AG08395 (cell line): ENCODE results near the gene EBF4.

ENCODE experiments used
- DNase-seq: peaks from one replicate; pipeline ENCODE4 v3.0.0; 2012; ENCODE audit warnings: mixed read lengths, low spot score

Gene EBF4

GRCh38 chr20:2692036-2692885 is at the start of gene EBF4:
Gene EBF4 (plus strand): TSS chr20:2692780. CDS start chr20:2693646, 866 bp downstream.
- DNase-seq, result peak; percentile 46

- no peak for DNase-seq
Observed at GRCh38 chr20:2643708-2644107, 48.9 kb upstream of the EBF4 start.

GRCh38 chr20:2651772-2652723 is 40.5 kb upstream of the EBF4 start, which contains the start of gene NOP56:
Gene NOP56 (plus strand): TSS chr20:2652632. CDS start chr20:2652661, 29 bp downstream.
- DNase-seq, result peak; percentile 97

GRCh38 chr20:2652724-2653555 is 39.6 kb upstream of the EBF4 start:
- peak; percentile 31 for DNase-seq

- no peak for DNase-seq
Observed at GRCh38 chr20:2653556-2654383, 38.8 kb upstream of the EBF4 start.

GRCh38 chr20:2654384-2654822 is 38.2 kb upstream of the EBF4 start:
- no peak for DNase-seq

GRCh38 chr20:2654831-2655230 is 37.7 kb upstream of the EBF4 start:
- no peak for DNase-seq

GRCh38 chr20:2655331-2656116 is 37.1 kb upstream of the EBF4 start:
- no peak for DNase-seq

- DNase-seq, result no peak
Observed at GRCh38 chr20:2656471-2657117, 36.0 kb upstream of the EBF4 start.

GRCh38 chr20:2657241-2657640 is 35.3 kb upstream of the EBF4 start:
- no peak for DNase-seq

GRCh38 chr20:2657674-2658073 is 34.9 kb upstream of the EBF4 start:
- DNase-seq, result no peak

- DNase-seq, result no peak
Observed at GRCh38 chr20:2658414-2659354, 33.9 kb upstream of the EBF4 start.

GRCh38 chr20:2659547-2659946 is 33.0 kb upstream of the EBF4 start:
- no peak for DNase-seq

GRCh38 chr20:2663364-2663886 is 29.2 kb upstream of the EBF4 start:
- no peak for DNase-seq

GRCh38 chr20:2663887-2664719 is 28.5 kb upstream of the EBF4 start, which contains the start of gene IDH3B:
Gene IDH3B (minus strand): TSS chr20:2664216. CDS start chr20:2664188, 28 bp downstream.
- peak; percentile 96 for DNase-seq

GRCh38 chr20:2671977-2672376 is 20.6 kb upstream of the EBF4 start:
- DNase-seq, result no peak

- no peak for DNase-seq
Observed at GRCh38 chr20:2672446-2672845, 20.1 kb upstream of the EBF4 start.
